HG03135 (cell line): ENCODE measurements around the gene WNT9B.

Source experiments
- ATAC-seq: cut with Tn5 transposase; IDR thresholded peaks from one replicate; pipeline ENCODE4 v1.9.1; 2021; ENCODE audit warnings: mild to moderate bottlenecking, moderate library complexity; ENCODE audit not compliant: unreplicated experiment

WNT9B gene, protein sequence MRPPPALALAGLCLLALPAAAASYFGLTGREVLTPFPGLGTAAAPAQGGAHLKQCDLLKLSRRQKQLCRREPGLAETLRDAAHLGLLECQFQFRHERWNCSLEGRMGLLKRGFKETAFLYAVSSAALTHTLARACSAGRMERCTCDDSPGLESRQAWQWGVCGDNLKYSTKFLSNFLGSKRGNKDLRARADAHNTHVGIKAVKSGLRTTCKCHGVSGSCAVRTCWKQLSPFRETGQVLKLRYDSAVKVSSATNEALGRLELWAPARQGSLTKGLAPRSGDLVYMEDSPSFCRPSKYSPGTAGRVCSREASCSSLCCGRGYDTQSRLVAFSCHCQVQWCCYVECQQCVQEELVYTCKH

DNA sequence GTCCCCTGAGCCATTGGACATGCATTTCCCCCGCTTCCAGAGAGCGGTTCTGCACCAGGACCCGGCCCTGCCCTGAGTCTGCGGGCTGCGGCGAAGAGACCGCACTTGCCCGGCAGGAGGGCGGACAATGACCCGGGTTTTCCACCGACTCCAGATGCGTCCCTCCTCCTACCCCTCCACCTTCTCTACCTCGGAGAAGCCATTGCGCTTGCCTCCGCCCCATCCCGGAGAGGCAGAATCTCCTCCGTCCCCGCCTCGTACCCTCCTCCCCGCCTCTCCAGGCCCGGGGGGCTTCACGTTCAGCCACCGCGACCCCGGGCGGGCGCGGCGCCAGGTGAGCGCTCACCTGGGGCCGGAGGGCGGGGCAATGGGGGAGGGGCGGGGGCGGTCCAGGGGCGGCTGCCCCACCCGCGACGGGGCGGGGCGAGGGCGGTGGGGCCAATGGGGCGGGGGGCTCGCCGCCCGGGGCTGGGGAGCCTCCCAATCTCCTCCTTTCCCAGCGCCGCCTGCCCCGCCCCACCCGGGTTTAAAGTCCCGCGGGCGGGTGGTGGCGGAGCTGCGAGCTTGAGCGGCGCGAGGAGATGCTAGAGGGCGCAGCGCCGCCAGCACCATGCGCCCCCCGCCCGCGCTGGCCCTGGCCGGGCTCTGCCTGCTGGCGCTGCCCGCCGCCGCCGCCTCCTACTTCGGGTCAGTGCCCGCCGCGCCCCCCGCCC, at the start of gene WNT9B:
Gene WNT9B (plus strand): TSS at position 555 of the 713 bp plus-strand sequence. CDS start 56 bp downstream, at position 611.
- no peak for ATAC-seq

DNA sequence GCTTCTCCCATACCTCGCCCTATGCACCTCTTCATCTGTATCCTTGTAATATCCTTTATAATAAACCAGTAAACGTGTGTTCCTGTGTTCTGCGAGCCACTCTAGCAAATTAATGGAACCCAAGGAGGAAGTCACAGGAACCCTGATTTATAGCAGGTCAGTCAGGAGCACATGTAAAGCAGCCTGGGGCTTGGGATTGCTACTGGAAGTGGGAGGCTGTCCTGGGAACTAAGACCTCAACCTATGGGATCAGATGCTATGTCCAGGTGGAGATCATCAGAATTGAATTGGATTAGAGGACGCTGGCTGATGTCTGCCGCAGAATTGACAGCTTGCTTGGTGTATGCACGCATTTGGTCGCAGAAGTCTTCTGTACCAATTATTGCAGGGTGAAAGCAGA, 48.6 kb upstream of the WNT9B start:
- ATAC-seq, result no peak

DNA sequence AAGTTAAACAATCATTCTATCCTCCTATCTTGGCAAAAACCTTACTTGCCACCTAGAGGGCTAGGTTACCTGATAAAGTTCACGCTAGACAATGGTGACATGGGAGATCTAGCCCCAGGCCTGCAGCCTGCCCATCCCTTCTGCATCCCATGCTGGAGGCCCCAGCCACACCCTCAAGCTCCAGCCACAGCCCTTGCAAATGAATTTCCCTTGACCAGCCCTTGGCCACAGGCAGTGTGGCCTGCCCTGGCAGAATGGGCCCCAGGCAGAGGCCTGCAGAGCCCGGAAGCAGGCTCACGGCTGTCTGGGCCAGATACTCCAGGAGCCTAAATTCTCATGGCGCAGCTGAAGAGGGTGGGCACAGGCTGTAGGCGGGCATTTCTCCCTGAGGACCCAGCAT, 47.8 kb upstream of the WNT9B start:
- no peak for ATAC-seq

DNA sequence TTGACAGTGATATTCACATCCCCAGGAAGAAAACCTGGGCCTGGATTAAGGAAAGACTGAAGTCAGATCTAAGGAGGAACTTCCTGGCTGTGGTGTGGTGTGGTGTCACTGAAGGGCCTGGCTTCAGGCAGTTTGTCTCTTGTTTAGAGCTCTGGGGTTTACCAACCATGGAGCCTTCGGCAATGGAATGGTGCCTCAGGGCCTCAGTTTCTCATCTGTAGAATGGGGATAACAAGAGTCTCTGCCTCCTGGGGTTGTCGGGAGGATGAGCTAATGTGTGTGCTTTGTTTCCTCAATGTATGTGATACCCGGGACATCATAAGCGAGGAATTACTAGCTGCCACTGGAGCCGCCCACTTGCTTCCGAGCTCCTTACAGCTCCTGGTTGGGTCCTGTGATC, 45.6 kb upstream of the WNT9B start:
- ATAC-seq, result no peak

DNA sequence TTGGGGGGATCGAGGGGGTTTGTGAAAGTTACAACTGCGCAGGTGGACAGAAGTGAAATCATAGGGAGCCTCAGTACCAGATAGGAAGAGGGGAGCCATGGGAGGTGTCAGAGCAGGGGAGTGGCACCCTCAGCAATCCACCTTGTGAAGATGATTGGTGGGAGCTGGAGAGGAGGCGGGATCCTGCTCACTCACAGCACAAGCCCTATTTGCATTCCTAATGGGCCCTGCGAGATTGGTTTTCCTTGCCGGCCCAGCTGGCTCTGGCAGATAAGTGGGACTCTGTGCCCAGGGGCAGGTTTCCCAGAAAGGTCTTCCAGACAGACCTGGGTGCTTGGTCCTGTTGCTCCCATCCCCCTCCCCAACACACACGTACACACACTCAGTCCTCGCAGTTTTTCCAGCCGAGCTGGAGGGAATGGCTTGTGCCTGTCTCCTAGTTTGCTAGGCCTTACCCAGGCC, 42.2 kb upstream of the WNT9B start:
- ATAC-seq, result no peak

DNA sequence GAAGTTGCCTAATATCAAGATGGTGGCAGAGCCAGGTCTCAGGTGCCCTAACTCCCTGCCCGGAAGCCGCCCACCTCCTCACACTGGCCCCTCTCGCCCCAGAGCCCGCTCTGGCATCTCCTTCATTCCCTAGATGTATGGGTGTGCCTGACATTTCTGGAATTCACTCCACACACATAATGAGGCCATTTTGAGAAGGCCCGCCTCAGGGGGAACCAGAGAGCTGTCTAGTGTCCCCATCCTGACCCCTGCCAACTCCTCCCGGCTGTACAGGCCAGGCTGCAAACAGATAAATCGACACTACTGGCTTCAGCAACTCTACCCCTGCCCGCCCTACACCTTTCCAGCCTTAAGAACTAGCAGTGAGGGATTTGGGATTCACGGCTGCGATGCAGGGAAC, 40.5 kb upstream of the WNT9B start:
- no peak for ATAC-seq

DNA sequence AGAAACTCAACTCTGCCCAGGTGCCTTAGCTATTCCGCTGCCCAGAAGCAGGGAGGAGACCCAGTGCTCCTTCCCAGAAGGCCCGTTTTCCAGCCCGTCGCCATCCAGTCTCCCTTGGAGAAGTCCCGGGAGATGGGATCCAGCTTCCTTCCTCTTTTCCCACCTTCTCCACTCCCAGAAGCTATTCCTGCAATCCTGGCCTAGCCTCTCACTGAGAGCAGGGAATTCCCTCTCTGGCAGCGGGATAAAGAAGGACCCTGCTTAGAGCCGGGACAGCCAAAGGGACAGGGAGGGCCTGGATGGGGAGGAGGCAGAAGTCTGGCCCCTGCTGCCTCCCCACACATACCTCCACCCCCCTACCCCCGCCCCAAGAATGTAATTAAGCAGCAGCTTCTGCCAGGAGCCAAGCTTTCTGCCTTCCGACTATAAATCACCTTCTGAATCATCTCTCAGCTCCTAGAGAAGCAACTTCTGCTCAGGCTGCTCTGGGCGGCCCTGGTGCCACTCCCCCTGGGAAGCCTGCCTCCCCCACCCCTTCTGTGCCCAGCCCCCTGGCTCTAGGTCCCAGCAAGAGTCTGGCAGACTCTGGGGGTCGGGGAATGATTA, 39.3 kb upstream of the WNT9B start:
- no peak for ATAC-seq

DNA sequence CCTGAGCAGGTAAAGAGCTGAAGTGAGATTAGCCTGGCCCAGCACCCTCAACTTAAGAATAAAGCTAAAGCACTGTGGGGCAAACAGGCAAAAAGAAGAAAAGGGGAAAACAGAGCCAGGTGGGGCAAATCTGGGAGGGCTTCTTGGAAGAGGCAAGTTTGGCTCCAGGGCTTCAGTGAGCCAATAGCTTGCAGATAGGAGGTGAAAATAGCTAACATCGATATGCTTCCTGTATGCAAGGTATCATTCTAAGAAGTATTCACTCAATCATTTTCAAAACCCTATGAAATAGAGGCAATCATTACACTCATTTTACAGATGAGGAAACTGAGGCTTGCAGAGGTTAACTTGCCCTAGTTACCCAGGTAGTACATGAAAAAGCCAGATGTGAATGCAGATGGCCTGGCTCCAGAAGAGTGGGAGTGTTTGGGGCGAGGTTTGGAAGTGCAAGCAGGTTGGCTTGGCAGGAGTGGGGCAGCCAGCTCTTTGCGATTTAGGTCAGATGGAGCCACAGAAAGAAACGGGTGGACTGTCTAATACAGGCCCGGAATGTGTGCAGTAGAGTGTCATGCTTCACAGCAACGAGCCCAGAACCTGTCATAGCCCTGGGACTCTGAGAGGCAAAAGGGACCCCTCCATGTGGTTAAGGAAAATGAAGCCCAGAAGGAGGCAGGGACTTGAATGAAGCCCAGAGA, 38.6 kb upstream of the WNT9B start:
- ATAC-seq, result no peak

DNA sequence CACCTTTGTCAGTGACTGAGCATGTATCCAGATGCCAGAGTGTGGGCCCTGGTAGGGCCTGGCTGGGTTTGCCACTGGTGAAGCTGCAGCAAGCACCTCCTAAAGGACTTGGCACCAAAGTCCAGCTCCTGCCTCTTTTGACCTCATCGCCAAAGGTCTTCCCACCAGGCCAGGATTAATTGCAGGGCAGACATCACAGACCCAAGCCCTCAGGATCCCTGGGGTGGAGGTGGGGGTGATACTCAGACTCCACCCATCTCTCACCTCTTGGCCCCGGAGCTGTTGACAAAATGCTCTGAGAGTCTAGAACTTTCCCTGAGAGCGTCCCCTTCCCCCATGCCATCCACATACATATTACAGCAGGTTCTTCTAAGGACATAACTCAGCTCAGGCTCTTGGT, 37.5 kb upstream of the WNT9B start:
- ATAC-seq, result no peak

DNA sequence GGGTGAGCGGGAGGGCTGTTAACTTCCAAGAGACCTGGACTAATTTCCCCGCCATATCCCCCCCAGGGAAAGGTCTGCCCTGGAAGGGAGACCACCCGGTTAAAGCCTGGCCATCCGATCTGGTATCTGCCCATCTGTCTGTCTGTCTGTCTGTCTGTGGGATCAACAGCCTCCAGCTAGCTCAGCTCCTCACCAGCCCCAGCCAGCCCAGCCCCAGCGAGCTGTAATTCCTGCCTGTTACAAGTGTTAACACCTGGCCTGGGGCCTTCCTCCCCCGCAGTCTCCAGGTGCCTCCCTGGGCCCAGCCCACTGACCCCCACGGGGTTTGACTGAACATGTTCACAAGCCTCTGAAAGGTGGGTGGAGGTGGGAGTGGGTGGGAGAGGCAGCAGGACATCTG, 36.9 kb upstream of the WNT9B start:
- no peak for ATAC-seq

DNA sequence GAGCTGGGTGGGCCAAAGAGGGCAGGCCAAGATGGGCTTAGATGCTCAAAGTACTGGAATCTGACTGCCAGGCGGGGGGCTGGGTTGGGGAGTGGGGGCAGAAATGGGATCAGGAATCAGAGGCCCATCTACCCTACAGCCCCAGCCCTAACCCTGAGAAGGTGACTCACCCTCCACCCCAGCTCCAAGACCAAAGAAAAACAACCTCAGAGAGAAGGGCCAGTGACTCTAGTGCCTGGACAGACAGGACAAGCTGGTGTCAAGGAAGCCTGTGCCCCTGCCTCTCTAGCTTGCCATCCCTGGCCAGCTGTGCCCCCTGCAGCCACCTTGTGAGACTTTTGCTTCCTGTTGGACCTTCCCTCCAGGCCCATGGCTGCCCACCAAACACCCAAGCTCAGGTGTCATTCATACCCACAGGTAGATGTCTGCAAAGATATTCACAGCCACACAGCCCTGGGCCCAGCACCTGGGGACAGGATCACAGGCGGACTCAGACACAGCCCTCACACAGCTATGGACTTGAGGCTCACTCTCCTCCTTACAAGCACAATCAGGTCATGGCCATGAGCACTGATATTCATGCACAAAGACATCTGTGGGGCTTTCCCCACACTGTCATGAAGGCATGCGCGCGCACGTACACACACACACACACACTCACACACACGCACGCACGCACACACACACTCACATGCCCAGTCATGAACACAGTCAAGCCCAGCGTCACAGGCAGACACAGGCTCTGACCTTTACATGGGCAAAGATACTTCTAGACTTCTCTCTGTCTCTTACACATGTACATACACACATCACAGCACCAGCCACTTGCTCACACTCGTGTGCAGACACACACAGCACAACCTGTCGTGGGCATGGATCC, 35.7 kb upstream of the WNT9B start:
- no peak for ATAC-seq

DNA sequence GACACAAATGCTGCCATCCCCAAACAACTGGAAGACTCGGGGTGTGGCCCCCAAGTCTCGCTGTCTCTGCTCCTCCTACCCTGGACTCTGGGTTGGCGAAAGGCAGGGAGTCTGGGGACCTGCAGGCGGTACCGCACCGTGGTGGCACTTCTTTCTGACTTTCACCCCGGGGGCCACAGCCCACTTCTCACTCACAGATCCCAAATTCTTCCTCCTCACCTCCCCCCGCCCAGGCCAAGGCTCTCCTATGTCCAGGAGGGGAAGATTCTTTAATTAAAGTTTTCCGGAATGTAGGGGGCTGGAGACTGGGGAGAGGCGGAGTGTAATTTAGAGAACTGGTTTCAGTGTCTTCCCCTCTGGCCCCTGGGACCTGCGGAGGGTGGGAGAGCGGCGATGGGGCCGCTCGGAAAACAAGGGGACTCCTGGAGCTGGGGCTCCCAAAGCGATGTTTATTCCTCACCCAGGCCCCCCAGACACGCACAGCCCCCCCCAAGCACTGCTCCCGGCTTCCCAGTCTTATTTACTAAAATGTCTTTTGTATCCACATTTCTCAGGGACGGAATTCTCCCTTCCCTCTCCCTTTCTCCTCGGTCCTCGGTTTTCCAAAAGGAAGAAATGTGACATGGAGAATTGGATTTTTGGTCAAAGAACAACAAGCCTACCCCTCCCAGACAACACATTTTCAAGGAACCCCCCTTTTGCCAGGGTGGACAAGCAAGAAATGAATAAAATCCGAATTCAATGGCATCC, 34.1 kb upstream of the WNT9B start:
- ATAC-seq, result no peak

DNA sequence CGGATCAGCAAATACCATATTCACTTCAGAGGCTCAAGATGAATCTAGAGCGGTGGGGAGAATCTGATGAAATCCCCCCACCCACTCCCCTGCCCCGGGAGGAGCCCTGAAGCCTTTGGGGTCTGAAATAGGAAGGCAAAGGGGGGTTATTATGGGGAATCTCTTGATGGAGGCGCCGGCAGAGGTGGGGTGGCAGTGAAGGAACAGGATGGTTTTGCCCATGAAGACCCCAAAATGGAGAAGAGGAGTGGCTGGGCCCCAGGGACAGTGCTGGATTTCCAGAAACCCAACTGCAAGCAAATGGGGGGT, 33.5 kb upstream of the WNT9B start:
- no peak for ATAC-seq

DNA sequence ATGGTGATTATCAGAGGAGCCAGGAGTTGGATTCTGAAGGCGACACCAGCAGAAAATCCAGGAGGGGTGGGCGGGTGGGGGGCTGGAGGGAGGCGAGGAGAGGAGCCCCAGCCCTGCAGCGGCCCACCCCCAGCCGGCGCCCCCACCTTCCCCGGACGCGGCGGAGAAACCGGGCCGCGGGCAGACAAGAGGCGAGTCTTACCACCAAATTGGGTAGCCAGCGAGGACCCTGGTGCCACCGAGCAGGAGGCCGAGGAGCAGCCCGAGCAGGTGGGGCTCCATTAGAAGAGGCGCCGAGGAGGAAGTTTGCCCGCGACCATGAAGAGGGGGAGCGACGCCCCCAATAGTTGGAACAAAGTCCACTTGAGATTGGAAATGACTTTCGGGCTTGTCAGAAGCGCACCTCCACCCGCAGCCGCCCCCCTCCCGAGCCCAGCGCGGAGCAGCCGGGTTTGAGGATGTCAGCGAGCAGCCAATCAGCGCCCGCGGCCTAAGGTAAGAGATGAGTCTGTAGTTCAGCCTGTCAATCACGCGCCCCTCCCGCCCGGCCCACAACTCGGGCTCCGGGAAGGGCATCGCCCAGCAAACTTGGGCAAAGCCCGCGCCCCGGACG, 33.0 kb upstream of the WNT9B start, which contains the start of gene WNT3:
Gene WNT3 (minus strand): TSS at position 377 of the 613 bp plus-strand sequence. CDS start 95 bp downstream, at position 282.
- no peak for ATAC-seq

DNA sequence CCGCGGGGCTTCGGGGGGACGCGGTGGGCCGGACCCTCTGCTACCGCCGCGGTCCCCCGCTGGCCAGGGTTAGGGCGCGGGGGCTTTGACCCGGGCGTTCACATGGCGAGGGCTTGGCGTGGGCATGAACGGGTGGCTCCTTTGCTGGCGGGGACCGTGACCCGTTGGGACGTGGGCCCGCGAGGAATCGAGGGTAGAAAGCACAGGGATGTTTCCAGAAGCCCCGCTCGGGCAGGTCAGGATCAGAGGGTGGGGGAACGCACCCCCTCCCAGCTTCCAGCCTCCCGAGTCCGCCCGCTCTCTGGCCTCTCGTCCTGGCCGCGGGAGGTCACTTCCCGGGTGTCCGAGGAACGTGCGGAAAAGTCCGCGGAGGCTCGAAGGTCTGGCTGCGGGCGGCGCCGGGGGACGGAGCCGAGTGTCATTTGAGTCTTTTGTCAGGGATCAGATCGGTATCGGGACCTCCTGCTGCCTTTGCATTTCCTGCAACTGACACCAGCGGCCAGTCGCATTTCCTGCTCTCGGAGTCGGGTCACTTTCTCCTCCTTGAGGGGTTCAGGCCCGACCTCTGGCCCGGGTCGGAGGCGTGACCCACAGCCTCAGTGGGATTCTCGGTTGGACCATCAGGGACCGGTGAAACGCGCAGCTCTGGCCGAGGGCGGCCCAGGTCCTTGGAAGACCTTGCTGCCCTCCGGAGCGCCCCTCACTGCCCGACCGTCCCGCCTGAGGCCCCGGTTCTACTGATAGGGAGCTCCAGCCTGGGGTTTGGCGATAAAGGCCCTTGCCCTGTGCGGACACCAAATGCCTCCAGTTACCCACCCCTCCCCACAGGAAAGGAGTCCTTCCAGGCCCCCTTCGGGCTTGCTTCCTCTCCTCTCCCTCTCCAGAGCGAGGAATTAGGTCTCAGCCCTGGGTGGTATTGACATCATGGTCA, 32.2 kb upstream of the WNT9B start:
- ATAC-seq, result no peak

DNA sequence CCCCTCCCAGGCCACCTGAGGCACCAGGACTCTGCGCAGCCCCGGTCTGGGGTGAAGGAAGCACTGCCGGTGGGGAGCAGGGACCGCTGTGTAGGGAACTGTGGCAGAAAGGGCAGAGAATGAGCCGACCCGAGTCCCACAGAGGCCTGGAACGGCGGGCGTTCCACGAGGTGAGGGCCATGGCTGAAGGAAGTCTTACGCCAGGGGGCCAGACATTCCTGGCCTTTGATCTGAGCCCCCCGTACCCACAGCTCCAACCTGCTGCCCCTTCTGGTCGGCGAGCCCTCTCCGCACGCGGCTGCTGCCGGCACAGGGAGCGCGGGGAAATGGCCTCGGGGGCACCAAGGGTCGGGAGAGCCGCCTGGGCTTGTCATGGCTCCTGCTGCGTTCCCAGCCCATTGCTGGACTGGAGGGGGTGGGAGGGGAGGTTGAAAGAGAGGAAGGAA, 31.5 kb upstream of the WNT9B start:
- no peak for ATAC-seq

DNA sequence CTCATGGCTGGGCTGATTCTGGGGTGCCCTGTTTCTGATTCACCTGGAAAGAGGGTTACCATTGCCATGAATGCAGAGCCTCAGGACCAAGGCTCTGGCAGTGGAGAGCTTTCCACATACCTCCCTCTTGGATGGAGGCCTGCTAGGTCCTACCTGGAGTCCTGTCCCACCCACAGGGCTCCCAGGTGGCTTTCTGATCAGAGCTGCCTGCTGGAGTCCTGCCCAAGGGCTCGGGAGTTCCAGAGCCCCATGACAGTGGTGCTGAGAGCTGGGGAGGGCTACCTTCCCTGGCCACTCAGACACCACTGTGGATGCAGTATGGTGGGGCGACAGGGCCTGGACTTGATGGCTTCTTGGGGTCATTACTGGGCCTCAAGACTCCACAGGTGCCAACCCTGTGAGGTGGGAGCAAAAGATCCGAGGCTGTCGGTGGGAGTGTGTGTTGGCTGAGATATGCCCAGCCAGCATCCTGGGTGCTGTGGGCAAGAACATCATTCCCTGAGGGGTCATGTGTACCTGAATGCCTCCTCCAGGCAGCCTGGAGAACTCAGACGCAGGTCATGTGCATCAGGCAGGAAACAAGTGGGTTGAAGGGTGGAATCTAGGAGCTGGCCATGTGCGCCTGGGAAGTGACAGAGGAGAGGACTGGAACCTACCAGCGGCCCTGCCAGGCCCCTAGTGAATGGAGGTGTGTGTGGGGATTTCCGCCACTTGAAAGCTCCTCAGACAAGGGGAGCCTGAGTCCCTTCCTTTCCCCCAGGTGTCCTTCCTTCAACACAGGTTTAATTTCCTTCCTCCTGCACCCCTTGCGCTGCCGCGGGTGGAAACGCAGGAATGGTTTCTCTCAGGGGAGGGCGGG, 30.6 kb upstream of the WNT9B start:
- no peak for ATAC-seq
